Naive thymus-derived CD4-positive, alpha-beta T cell (primary cell): ENCODE measurements around the gene CCDC149. TPM values are rescaled to one million over a fixed set of nuclear protein-coding genes. Genes with fewer than 3 reads are reported as not detected.

Experiments
- ATAC-seq: fragments of 150-1000 bp; cut with Tn5 transposase; 2 replicates; pipeline ENCODE4 v1.10.0; 2021; ENCODE audit warnings: mild to moderate bottlenecking, moderate library complexity
- CTCF ChIA-PET: fragments of 350-600 bp; sonication (Branson Sonifier 250); formaldehyde crosslinking; loops from one replicate; lab custom pipeline; 2021; ENCODE audit warnings: antibody characterized with exemption; lab: Charles Lee
- POLR2A ChIA-PET: fragments of 350-600 bp; sonication (Branson Sonifier 250); formaldehyde crosslinking; loops from one replicate; lab custom pipeline; 2021; ENCODE audit warnings: antibody characterized with exemption, inconsistent platforms; lab: Charles Lee
- DNase-seq, 9 donors: peaks; one replicate each; pipeline versions ENCODE4 v3.0.0 to v3.0.0-alpha.2; 2020 to 2022; ENCODE audit warnings: mixed read lengths in 1 of 9
- H3K27ac ChIP-seq: one replicate; pipeline ENCODE4 v1.7.0; 2013; ENCODE audit warnings: mild to moderate bottlenecking, low read depth, low read length, moderate library complexity
- H3K27me3 ChIP-seq, 2 donors: one replicate each; pipeline ENCODE4 v1.7.0; 2013; ENCODE audit warnings: low read length in 2 of 2, mild to moderate bottlenecking in 2 of 2, moderate library complexity in 2 of 2; ENCODE audit not compliant: control insufficient read depth in 2 of 2, insufficient read depth in 2 of 2
- H3K36me3 ChIP-seq, 3 experiments: 1 replicate in 2 of 3; 2 replicates in 1 of 3; pipeline ENCODE4 v1.7.0; 2013; ENCODE audit warnings: low read length in 3 of 3, mild to moderate bottlenecking in 3 of 3, moderate library complexity in 1 of 3; ENCODE audit not compliant: insufficient read depth in 3 of 3, control insufficient read depth in 2 of 3
- H3K4me1 ChIP-seq, 2 donors: one replicate each; pipeline ENCODE4 v1.7.0; 2013; ENCODE audit warnings: low read length in 2 of 2, mild to moderate bottlenecking in 2 of 2, moderate library complexity in 1 of 2; ENCODE audit not compliant: control insufficient read depth in 2 of 2, insufficient read depth in 2 of 2
- H3K4me3 ChIP-seq: 2 replicates; pipeline ENCODE4 v1.7.0; 2013; ENCODE audit warnings: mild to moderate bottlenecking, low read length
- H3K9me3 ChIP-seq, 3 experiments: 1 replicate in 2 of 3; 2 replicates in 1 of 3; pipeline ENCODE4 v1.7.0; 2013; ENCODE audit warnings: low read length in 3 of 3; ENCODE audit not compliant: control insufficient read depth in 2 of 3
- H3K27ac Mint-ChIP-seq, 9 donors: one replicate each; pipeline ENCODE4 v1.8.0; 2020 to 2022; ENCODE audit warnings: mixed read lengths in 9 of 9, mild to moderate bottlenecking in 8 of 9, moderate library complexity in 5 of 9, inconsistent platforms in 2 of 9
- H3K27me3 Mint-ChIP-seq, 5 donors: one replicate each; pipeline ENCODE4 v1.8.0; 2021 to 2022; ENCODE audit warnings: mixed read lengths in 5 of 5, mild to moderate bottlenecking in 1 of 5
- H3K36me3 Mint-ChIP-seq, 5 donors: one replicate each; pipeline ENCODE4 v1.8.0; 2020 to 2022; ENCODE audit warnings: mixed read lengths in 5 of 5, mild to moderate bottlenecking in 3 of 5, inconsistent platforms in 1 of 5
- H3K4me1 Mint-ChIP-seq, 7 donors: one replicate each; pipeline ENCODE4 v1.8.0; 2020 to 2022; ENCODE audit warnings: mixed read lengths in 7 of 7, mild to moderate bottlenecking in 3 of 7, inconsistent platforms in 1 of 7
- H3K4me3 Mint-ChIP-seq, 10 donors: one replicate each; pipeline ENCODE4 v1.8.0; 2020 to 2022; ENCODE audit warnings: mild to moderate bottlenecking in 10 of 10, mixed read lengths in 10 of 10, moderate library complexity in 6 of 10, inconsistent platforms in 2 of 10
- H3K9me3 Mint-ChIP-seq, 11 donors: one replicate each; pipeline ENCODE4 v1.8.0; 2020 to 2022; ENCODE audit warnings: mixed read lengths in 11 of 11, mild to moderate bottlenecking in 4 of 11, inconsistent platforms in 1 of 11, moderate library complexity in 1 of 11
- intact Hi-C, 2 donors: fragments of 100-400 bp; cut with micrococcal nuclease; formaldehyde crosslinking; loops; one replicate each; pipeline ENCODE4 v1.15.1; 2023
- polyA plus RNA-seq, 2 donors: library from polyadenylated mRNA; unstranded; fragments of 300-500 nt; fragmentation: Illumina TruSeq; gene quantifications; one replicate each; pipeline ENCODE4 v1.2.3, GENCODE V29; 2021
- total RNA-seq, 6 experiments: library from RNA in 5 of 6; stranded (reverse) in 5 of 6; gene quantifications; 1 replicate in 5 of 6; 2 replicates in 1 of 6; pipeline ENCODE4 v1.2.3 and lab custom pipeline; 2021 to 2026

Gene CCDC149
- total and polyA plus RNA-seq, 7 experiments from 2014 or later = 0.19 to 6.7 (median 0.36) TPM; not detected in 3

- no peaks in the 10 kb centered on the region for H3K36me3 Mint-ChIP-seq
- no peak overlapping the region for H3K4me3 Mint-ChIP-seq
- no peak for ATAC-seq
- no peak overlapping the region for H3K27ac Mint-ChIP-seq
- H3K27me3 Mint-ChIP-seq = peaks cover 0 to 11% (median 4%) of the 10 kb centered on the region in 5 donors
- H3K4me3 ChIP-seq = no peak overlapping the region
- H3K36me3 ChIP-seq = no peaks in the 10 kb centered on the region
- H3K9me3 Mint-ChIP-seq = peaks cover 0 to 6% (median 0%) of the 10 kb centered on the region in 11 donors
- H3K4me1 Mint-ChIP-seq = no peaks in the 10 kb centered on the region
- no peaks in the 10 kb centered on the region for H3K9me3 ChIP-seq
- H3K27me3 ChIP-seq = no peaks in the 10 kb centered on the region
- no peaks in the 10 kb centered on the region for H3K4me1 ChIP-seq
- CTCF ChIA-PET = no interaction called here
- no peak for DNase-seq
- intact Hi-C loops = no loop called here
- POLR2A ChIA-PET = no interaction called here
- no peak overlapping the region for H3K27ac ChIP-seq
Measured at GRCh38 chr4:24780936-24781495, 131.8 kb downstream of the CCDC149 start.

GRCh38 chr4:24778464-24779225 lies 134.2 kb downstream of the CCDC149 start:
- no peak overlapping the region for H3K27ac Mint-ChIP-seq
- H3K9me3 ChIP-seq = no peaks in the 10 kb centered on the region
- H3K36me3 Mint-ChIP-seq = no peaks in the 10 kb centered on the region
- no peaks in the 10 kb centered on the region for H3K27me3 ChIP-seq
- peaks cover 0 to 16% (median 7%) of the 10 kb centered on the region in 5 donors for H3K27me3 Mint-ChIP-seq
- H3K36me3 ChIP-seq = no peaks in the 10 kb centered on the region
- peaks cover 0 to 5% (median 0%) of the 10 kb centered on the region in 11 donors for H3K9me3 Mint-ChIP-seq
- no peaks in the 10 kb centered on the region for H3K4me1 ChIP-seq
- H3K4me1 Mint-ChIP-seq = no peaks in the 10 kb centered on the region
- no peak overlapping the region for H3K4me3 ChIP-seq
- no peak overlapping the region for H3K4me3 Mint-ChIP-seq
- POLR2A ChIA-PET = no interaction called here
- DNase-seq (no peak), ATAC-seq (no peak)
- CTCF ChIA-PET = interaction anchor here (0.7 kb wide), 1 partner anchor 785 kb away, joined by 3 read pairs; no protein-coding TSS in a partner anchor
- intact Hi-C loops = no loop called here
- H3K27ac ChIP-seq = no peak overlapping the region

GRCh38 chr4:24777536-24778463 lies 135.0 kb downstream of the CCDC149 start:
- H3K9me3 Mint-ChIP-seq = peaks cover 0 to 4% (median 0%) of the 10 kb centered on the region in 11 donors
- intact Hi-C loops = no loop called here
- DNase-seq = no peak
- Histone ChIP-seq H3K27me3 (no peaks in the 10 kb centered on the region), H3K36me3 (no peaks in the 10 kb centered on the region), H3K9me3 (no peaks in the 10 kb centered on the region), H3K4me3 (no peak overlapping the region), H3K27ac (no peak overlapping the region), H3K4me1 (no peaks in the 10 kb centered on the region)
- ChIA-PET POLR2A (no interaction called here), CTCF (interaction anchor here (0.7 kb wide), 1 partner anchor 786 kb away, joined by 3 read pairs; no protein-coding TSS in a partner anchor)
- H3K27me3 Mint-ChIP-seq = peaks cover 0 to 16% (median 5%) of the 10 kb centered on the region in 5 donors
- H3K27ac Mint-ChIP-seq = no peak overlapping the region
- no peaks in the 10 kb centered on the region for H3K4me1 Mint-ChIP-seq
- no peak overlapping the region for H3K4me3 Mint-ChIP-seq
- ATAC-seq = no peak
- H3K36me3 Mint-ChIP-seq = no peaks in the 10 kb centered on the region

GRCh38 chr4:24775750-24776149 lies 137.1 kb downstream of the CCDC149 start:
- H3K27me3 Mint-ChIP-seq = peaks cover 0 to 16% (median 5%) of the 10 kb centered on the region in 5 donors
- POLR2A ChIA-PET = no interaction called here
- ATAC-seq (no peak), DNase-seq (no peak)
- Histone ChIP-seq H3K4me3 (no peak overlapping the region), H3K4me1 (no peaks in the 10 kb centered on the region), H3K9me3 (no peaks in the 10 kb centered on the region), H3K27ac (no peak overlapping the region), H3K36me3 (no peaks in the 10 kb centered on the region), H3K27me3 (no peaks in the 10 kb centered on the region)
- H3K4me1 Mint-ChIP-seq = no peaks in the 10 kb centered on the region
- peaks cover 0 to 7% (median 0%) of the 10 kb centered on the region in 11 donors for H3K9me3 Mint-ChIP-seq
- CTCF ChIA-PET = no interaction called here
- no peaks in the 10 kb centered on the region for H3K36me3 Mint-ChIP-seq
- H3K27ac Mint-ChIP-seq = no peak overlapping the region
- intact Hi-C loops = no loop called here
- no peak overlapping the region for H3K4me3 Mint-ChIP-seq

- ATAC-seq = no peak
- Mint-ChIP-seq H3K9me3 (peaks cover 0 to 7% (median 0%) of the 10 kb centered on the region in 11 donors), H3K4me1 (peaks cover 0 to 1% (median 0%) of the 10 kb centered on the region in 7 donors), H3K27ac (no peak overlapping the region), H3K27me3 (peaks cover 0 to 20% (median 5%) of the 10 kb centered on the region in 5 donors), H3K36me3 (no peaks in the 10 kb centered on the region), H3K4me3 (no peak overlapping the region)
- Histone ChIP-seq H3K27ac (no peak overlapping the region), H3K4me1 (no peaks in the 10 kb centered on the region), H3K27me3 (no peaks in the 10 kb centered on the region), H3K9me3 (no peaks in the 10 kb centered on the region), H3K4me3 (no peak overlapping the region), H3K36me3 (no peaks in the 10 kb centered on the region)
- intact Hi-C loops = no loop called here
- POLR2A ChIA-PET = no interaction called here
- no peak for DNase-seq
- CTCF ChIA-PET = no interaction called here
Measured at GRCh38 chr4:24775032-24775605, 137.7 kb downstream of the CCDC149 start.

GRCh38 chr4:24774452-24774851 lies 138.4 kb downstream of the CCDC149 start:
- H3K9me3 Mint-ChIP-seq = peaks cover 0 to 7% (median 0%) of the 10 kb centered on the region in 11 donors
- H3K36me3 Mint-ChIP-seq = no peaks in the 10 kb centered on the region
- no peaks in the 10 kb centered on the region for H3K27me3 ChIP-seq
- no peak for ATAC-seq
- H3K4me3 ChIP-seq = no peak overlapping the region
- intact Hi-C loops = no loop called here
- POLR2A ChIA-PET = no interaction called here
- H3K4me3 Mint-ChIP-seq = no peak overlapping the region
- H3K27ac ChIP-seq = no peak overlapping the region
- CTCF ChIA-PET = no interaction called here
- no peaks in the 10 kb centered on the region for H3K4me1 ChIP-seq
- no peak overlapping the region for H3K27ac Mint-ChIP-seq
- no peaks in the 10 kb centered on the region for H3K36me3 ChIP-seq
- no peak for DNase-seq
- peaks cover 0 to 21% (median 5%) of the 10 kb centered on the region in 5 donors for H3K27me3 Mint-ChIP-seq
- no peaks in the 10 kb centered on the region for H3K9me3 ChIP-seq
- peaks cover 0 to 5% (median 0%) of the 10 kb centered on the region in 7 donors for H3K4me1 Mint-ChIP-seq
